AG04450 (cell line): ENCODE data around the gene CUEDC2. TPM values are rescaled to one million over a fixed set of nuclear protein-coding genes. Genes with fewer than 3 reads are reported as not detected.
"Not testable (repeated sequence)": the region's sequence is repeated elsewhere in the genome, so short reads cannot be mapped to it uniquely, and the experiment has no call there.

Experiments used
- CTCF ChIA-PET: fragments of 300-600, 350-600 bp; formaldehyde crosslinking; extraction: SDS; loops from one replicate; lab custom pipeline; 2022; ENCODE audit warnings: antibody characterized with exemption, inconsistent platforms; lab: Charles Lee
- POLR2A ChIA-PET: fragments of 350-600 bp; formaldehyde crosslinking; extraction: SDS; loops from one replicate; lab custom pipeline; 2021; ENCODE audit warnings: antibody characterized with exemption, inconsistent platforms; lab: Yijun Ruan, JAX
- DNase-seq: peaks from one replicate; pipeline ENCODE4 v3.0.0-alpha.2; 2011; ENCODE audit warnings: low read depth, low spot score
- H3K27ac ChIP-seq: one replicate; pipeline ENCODE4 v1.5.1; 2012; ENCODE audit warnings: low read depth, low read length, control low read depth
- H3K27me3 ChIP-seq: one replicate; pipeline ENCODE4 v1.6.0; 2012; ENCODE audit warnings: low read length; ENCODE audit not compliant: control insufficient read depth, insufficient read depth
- H3K4me3 ChIP-seq: 2 replicates; pipeline ENCODE4 v1.5.1; 2011; ENCODE audit warnings: mild to moderate bottlenecking, low read depth, low read length, control low read depth
- H3K9me3 ChIP-seq: 2 replicates; pipeline ENCODE4 v1.5.1; 2012; ENCODE audit warnings: low read length; ENCODE audit not compliant: control insufficient read depth, insufficient read depth
- polyA plus RNA-seq: library from polyadenylated mRNA; depleted of rRNA; stranded (reverse); fragments of >200 nt; gene quantifications from 2 replicates; pipeline ENCODE4 v1.2.3, GENCODE V29; 2011
- TF ChIP-seq, protein P1 (sequence below): IDR thresholded peaks from 2 replicates; pipeline ENCODE4 v1.5.1; 2011; ENCODE audit warnings: low read depth, low read length, control low read depth, inconsistent platforms

CUEDC2 gene
- polyA plus RNA-seq, 1 experiment: 61.1 TPM

DNA sequence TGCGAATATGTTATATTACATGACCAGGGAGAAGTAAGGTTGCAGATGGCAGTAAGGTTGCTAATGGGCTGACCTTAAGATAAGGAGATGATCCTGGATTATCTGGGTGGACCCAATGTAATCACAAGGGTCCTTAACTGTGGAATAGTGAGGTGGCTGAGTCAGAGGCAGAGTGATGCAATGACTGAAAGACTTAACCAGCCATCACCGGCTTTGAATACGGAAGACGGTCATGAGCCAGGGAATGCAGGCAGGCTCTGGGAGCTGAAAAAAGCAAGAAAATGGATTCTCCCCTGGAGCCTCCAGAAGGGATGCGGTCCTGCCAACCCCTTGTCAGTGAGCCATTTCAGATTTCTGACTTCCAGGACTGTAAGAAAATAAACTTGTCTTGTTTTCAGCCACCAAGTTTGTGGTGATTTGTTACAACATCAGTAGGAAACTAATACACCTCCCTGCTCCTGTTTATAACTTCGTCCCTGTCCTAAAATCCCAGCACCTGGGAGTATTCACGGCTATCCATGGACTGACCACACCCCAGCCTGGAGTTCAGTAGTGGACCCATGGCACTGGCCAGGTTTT lies 23.6 kb upstream of the CUEDC2 start:
- H3K27ac ChIP-seq: peak overlapping the region; percentile 72
- no peaks in the 10 kb centered on the region; the same call in 1 of the 2 replicates for H3K9me3 ChIP-seq
- no peaks in the 10 kb centered on the region for H3K27me3 ChIP-seq
- no peak overlapping the region for H3K4me3 ChIP-seq
- DNase-seq: peak; percentile 59
- POLR2A ChIA-PET: no interaction called here
- TF ChIP-seq, protein P1, sequence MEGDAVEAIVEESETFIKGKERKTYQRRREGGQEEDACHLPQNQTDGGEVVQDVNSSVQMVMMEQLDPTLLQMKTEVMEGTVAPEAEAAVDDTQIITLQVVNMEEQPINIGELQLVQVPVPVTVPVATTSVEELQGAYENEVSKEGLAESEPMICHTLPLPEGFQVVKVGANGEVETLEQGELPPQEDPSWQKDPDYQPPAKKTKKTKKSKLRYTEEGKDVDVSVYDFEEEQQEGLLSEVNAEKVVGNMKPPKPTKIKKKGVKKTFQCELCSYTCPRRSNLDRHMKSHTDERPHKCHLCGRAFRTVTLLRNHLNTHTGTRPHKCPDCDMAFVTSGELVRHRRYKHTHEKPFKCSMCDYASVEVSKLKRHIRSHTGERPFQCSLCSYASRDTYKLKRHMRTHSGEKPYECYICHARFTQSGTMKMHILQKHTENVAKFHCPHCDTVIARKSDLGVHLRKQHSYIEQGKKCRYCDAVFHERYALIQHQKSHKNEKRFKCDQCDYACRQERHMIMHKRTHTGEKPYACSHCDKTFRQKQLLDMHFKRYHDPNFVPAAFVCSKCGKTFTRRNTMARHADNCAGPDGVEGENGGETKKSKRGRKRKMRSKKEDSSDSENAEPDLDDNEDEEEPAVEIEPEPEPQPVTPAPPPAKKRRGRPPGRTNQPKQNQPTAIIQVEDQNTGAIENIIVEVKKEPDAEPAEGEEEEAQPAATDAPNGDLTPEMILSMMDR: no peak
- CTCF ChIA-PET: interaction anchor here (1.0 kb wide), 1 partner anchor 152 kb away, joined by 3 read pairs; no protein-coding TSS in a partner anchor

DNA sequence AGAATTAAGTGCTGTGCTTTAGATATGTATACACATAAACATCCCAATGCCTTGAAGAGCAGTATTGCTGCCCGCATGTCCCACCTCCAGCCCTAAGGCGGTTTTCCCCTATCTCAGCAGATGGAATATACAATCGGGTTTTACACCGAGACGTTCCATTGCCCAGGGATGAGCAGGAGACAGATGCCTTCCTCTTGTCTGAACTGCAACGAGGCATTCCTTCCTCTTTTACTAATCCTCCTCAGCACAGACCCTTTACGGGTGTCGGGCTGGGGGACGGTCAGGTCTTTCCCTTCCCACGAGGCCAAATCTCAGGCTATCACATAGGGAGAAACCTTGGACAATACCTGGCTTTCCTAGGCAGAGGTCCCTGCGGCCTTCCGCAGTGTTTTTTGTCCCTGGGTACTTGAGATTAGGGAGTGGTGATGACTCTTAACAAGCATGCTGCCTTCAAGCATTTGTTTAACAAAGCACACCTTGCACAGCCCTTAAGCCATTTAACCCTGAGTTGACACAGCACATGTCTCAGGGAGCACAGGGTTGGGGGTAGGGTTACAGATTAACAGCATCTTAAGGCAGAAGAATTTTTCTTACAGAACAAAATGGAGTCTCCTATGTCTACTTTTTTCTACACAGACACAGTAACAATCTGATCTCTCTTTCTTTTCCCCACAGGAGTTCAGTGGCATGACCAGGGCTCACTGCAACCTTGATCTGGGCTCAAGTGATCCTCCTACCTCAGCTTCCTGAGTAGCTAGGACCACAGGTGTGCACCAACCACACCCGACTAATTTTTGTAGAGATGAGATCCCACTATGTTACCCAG lies 22.5 kb upstream of the CUEDC2 start:
- H3K4me3 ChIP-seq, CTCF ChIA-PET, H3K9me3 ChIP-seq, DNase-seq, H3K27me3 ChIP-seq, H3K27ac ChIP-seq, POLR2A ChIA-PET: not testable (repeated sequence)

DNA sequence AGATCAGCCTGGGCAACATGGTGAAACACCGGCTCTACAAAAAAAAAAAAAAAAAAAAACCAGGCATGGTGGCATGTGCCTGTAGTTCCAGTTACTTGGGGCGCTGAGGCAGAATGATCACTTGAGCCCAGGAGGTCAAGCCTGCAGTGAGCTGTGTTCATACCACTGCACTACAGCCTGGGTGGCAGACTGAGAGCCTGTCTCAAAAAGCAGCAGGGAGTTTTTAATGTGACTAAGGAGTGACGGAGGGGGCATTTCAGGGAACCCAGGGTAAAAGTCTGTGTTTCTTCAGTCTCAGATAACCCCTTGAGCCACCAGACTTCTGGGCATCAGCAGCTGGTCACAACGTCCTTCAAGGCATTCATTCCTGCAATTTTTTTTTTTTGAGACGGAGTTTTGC lies 21.1 kb upstream of the CUEDC2 start:
- Histone ChIP-seq H3K4me3 (no peak overlapping the region), H3K9me3 (no peaks in the 10 kb centered on the region; the same call in 1 of the 2 replicates), H3K27me3 (no peaks in the 10 kb centered on the region), H3K27ac (peak overlapping the region; percentile 4)
- ChIA-PET CTCF (interaction anchor here (0.5 to 1.2 kb wide), 10 partner anchors 9 to 1473 kb away, joined by 3 to 6 read pairs (median 3); no protein-coding TSS in a partner anchor), POLR2A (interaction anchor here (1.6 kb wide), 1 partner anchor 21 kb away, joined by 10 read pairs; the partner anchor contains the start of gene CUEDC2)
- no peak for DNase-seq
- TF ChIP-seq, protein P1: no peak

DNA sequence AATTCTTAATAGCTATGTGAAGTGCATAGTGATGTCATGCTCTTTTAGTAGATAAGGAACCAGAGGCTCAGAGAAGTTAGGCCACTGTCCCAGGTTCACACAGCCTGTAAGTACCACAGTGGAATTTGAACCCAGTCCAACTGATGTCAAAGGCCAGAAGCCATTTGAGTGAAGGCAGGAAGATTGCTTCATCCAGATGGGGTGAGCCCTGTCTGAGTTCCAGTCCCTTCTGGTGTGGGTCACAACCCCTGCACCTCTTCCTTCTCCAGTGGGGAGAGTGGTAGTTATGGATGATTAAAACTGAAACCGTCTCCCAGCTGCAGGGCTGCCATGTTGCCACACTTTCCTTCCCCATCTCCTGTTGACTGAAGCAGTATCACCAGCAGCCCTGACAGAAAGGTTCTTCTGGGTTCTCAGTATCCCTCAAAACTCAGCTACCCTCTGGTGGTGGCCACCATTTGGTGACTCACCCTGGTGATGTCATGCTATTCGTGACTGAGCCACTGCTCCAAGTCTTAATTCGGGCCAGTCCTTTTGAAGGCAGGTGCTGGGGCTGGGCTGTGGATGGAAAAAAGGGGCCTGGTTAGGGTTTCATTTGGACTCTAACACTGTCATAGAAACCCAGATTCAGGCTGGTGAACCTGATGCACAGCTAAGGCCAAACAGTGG lies 20.4 kb upstream of the CUEDC2 start:
- H3K4me3 ChIP-seq: no peak overlapping the region
- TF ChIP-seq, protein P1: no peak
- POLR2A ChIA-PET: interaction anchor here (0.7 to 1.6 kb wide), 2 partner anchors 21 to 63 kb away, joined by 4 to 10 read pairs; partner anchors contain the start of gene CUEDC2
- H3K9me3 ChIP-seq: no peaks in the 10 kb centered on the region; the same call in 1 of the 2 replicates
- no peak for DNase-seq
- no peaks in the 10 kb centered on the region for H3K27me3 ChIP-seq
- H3K27ac ChIP-seq: no peak overlapping the region
- CTCF ChIA-PET: interaction anchor here (0.5 to 1.2 kb wide), 8 partner anchors 26 to 1472 kb away, joined by 3 to 6 read pairs (median 3); no protein-coding TSS in a partner anchor
